GM21390 (cell line): ENCODE results near the gene MREG.

Experiments used
- ATAC-seq: cut with Tn5 transposase; IDR thresholded peaks from one replicate; pipeline ENCODE4 v1.9.1; 2021; ENCODE audit not compliant: unreplicated experiment

Gene MREG, protein sequence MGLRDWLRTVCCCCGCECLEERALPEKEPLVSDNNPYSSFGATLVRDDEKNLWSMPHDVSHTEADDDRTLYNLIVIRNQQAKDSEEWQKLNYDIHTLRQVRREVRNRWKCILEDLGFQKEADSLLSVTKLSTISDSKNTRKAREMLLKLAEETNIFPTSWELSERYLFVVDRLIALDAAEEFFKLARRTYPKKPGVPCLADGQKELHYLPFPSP

DNA sequence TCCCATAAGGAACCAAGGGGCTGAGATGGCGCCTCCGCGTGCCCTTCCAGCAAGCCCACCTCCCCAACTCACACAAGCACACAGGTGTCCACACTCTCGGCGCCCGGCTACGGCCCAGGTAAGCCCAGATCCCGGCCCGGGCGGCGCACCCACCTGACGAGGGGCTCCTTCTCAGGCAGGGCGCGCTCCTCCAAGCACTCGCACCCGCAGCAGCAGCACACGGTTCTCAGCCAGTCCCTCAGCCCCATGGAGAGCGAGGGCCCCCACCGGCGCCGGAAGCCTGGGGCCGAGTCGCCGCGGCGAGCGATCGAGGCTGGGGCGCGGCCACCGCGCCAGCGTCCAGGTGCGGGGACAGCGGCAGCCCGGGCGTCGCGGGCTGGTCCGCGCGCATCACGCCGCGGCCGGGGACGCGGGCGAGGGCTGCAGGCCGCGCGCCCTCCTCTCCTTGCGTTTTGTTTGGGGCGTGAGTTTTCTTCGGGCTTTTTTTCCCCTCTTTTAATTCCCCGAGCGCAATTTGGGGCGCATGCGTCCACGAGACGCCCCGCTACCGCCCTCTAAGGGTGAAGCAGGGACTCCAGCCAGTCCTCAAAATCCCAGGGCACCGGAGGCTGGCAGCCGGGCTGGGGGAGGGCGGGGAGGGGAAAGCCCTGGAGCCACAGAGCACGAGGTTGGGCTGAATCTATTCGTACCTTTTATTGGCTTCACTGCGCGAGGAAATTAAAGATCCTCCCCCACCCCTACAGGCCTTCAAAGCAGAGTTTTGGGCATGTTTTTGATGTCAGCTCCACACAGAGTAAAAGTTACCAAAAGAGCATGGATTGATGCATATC, at the start of gene MREG:
TSS of gene MREG (minus strand) at position 472 of the 830 bp plus-strand sequence. CDS start at position 248, 224 bp downstream.
- peak; percentile 44 for ATAC-seq

DNA sequence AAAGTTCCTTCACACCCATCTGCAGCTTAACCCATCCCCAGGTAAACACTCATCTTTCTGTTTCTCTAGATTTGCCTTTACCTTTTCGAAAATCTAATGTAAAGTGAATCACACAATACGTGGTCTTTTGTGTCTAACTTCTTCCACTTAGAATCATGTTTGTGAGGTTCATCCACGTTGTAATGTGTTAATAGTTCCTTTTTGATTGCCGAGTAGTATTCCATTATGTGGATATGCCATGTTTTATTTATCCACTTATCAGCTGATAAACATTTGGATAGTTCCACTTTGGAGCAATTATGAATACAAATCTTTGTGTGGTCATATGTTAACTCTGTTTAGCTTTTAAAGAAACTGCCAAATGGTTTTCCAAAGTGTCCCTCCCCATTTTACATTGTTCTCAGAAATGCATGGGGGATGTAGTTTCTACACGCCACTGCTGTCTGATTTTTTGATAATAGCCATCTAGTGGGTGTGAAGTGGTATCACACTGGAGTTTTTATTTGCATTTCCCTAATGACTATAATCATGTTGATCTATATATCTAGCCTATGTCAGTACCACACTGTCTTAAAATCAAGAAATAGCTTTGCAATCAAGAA, 46.0 kb upstream of the MREG start:
- ATAC-seq: no peak

GRCh38 chr2:216057688-216058193, 44.4 kb upstream of the MREG start:
- peak; percentile 85 for ATAC-seq

DNA sequence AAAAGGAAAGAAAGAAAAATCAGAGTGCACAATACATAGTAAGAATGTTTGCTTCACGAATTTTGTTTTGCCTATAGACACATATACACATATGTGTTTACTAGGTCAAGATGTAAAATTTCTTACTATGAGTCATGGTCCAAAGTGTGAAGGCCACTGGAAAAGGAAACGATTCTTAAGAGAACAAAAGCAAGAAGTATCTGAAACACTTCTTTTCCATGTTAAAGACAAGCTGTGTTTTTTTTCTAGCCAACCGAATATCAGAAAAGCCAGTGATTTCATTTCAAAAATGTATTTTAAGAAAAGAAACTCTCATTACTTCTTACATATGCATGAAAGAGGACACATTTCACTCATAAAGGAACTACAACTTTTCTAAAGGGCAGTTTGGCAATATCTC, 43.4 kb upstream of the MREG start:
- ATAC-seq: peak; percentile 42

DNA sequence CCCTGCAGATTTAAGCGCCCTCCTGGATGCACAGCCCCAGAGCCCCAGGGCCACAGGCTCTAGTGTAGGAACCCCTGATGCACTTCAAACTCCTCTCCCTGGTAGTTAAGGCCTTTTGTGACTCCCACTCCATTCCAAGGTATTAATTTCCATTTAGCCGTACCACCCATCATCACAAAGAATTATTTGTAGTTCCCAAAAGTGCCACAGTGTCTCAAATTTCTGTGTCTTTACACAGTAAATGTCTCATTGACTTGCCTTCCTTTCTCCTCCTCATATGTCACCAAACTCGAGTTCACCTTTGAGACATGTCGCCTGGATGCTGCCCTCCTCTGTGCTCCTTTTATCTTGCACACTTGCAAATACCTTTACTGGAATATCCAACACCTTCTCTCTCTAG, 42.3 kb upstream of the MREG start:
- ATAC-seq: no peak

GRCh38 chr2:216052420-216052819, 39.1 kb upstream of the MREG start:
- ATAC-seq: no peak

- no peak for ATAC-seq
Measured at GRCh38 chr2:216051350-216051749, 38.0 kb upstream of the MREG start.

DNA sequence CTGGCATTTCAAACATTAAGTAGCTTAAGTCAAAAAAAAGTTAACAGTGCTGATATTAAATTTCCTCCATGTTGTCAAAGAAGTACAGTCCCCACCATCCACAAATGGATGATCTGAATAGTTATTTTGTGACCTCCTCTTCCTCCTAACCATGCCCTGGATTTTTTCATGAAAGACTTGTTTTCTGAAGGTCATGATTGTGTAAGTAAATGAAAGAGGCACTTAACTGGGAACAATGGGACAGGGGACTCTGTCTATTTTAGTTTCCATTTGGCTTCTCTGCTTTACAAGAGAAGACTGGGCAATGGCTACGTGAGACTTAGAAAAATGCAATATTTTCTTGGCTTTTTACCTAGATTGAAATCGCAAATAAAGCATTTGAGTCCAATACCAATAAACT, 36.1 kb upstream of the MREG start:
- ATAC-seq: no peak

GRCh38 chr2:216047397-216047796, 34.0 kb upstream of the MREG start:
- ATAC-seq: no peak

- ATAC-seq: peak; percentile 97
Measured at GRCh38 chr2:216044883-216045486, 31.6 kb upstream of the MREG start.

DNA sequence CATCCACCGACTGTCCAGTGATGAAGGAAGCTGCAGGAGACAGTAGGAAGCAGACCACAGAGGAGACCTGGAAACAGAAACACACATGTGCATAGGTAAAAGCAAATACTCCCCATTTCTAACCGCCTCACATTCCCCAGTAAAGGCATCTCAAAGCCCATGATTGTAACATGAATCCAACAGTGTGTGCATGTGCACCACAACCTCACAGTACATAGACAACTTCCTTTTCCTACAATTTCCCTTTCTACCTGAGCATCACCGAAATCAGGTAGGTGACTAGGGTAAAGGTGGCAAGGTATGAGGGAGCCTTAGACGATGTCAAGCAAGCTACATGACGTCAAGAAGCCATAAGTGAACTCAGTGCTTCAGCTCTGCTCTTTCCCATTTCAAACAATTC, 30.6 kb upstream of the MREG start:
- no peak for ATAC-seq

DNA sequence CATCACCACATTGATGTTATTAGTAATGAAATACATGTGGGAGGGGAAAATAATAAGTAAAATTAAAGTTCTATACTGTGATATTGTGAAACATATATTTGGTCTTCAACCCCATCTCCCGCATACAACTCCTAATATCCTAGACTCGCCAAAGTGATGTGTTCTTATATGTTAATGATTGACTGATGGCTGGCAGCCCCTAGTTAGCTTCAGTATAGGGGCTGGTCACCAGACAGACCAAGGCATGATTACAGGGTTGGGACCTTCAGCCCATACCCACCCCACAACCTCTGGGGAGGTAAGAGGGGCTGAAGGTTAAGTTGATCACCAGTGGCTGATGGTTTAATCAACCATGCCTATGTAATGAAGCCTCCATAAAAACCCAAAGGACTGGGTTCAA, 28.1 kb upstream of the MREG start:
- ATAC-seq: no peak

GRCh38 chr2:216039918-216040317, 26.6 kb upstream of the MREG start:
- ATAC-seq: no peak

GRCh38 chr2:216034065-216034464, 20.7 kb upstream of the MREG start:
- peak; percentile 38 for ATAC-seq

GRCh38 chr2:216033403-216033802, 20.1 kb upstream of the MREG start:
- ATAC-seq: no peak

- ATAC-seq: peak; percentile 84
Measured at GRCh38 chr2:216031960-216032689, 18.8 kb upstream of the MREG start.

DNA sequence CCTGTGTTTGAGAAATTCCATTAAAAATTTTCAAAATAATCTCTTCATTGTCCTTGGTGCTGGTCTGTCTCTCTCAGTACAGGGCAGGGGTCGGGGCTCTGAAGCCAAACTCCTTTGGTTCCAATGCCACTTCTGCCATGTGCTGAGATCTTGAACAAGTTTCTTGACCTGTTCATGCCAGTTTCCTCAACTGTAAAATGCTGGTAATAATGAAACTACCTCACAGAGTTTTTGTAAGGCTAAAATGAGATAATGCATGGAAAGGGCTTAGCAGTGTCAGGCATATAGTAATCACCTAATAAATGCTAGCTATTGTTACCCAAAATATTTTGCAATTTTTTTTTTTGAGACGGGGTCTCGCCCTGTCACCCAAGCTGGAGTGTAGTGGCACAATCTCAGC, 16.9 kb upstream of the MREG start:
- no peak for ATAC-seq

DNA sequence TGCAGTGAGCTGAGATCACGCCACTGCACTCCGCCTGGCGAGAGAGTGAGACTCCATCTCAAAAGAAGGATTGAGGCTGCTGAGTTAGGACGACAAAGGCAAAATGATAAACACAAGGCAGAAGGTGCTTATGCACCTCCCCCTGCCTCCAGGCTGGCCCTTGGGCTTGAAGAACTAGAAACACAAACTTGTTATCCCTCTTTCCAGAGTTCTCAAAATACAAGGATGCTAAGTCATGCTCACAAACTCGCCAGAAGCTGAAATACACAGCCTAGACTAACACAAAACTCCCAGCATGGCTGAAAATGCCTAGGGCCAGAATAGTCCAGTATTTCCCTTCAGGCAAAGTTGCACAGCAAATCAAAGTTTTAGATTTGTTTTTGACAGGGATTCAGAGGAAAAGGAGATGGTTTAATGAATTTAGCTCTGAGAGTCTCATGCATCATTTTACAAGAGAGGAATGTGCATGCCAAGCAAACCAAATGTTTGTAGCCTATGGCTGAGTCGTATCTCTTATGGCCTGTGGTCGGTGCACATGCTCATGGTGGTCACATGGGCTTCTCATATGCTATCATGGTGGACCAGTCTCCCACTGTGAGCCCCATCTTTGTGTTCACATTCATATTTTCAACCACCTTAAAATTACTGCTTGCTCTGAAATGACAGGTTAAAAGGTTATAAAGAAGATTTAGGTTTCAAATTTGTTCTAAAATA, 16.2 kb upstream of the MREG start:
- ATAC-seq: no peak

DNA sequence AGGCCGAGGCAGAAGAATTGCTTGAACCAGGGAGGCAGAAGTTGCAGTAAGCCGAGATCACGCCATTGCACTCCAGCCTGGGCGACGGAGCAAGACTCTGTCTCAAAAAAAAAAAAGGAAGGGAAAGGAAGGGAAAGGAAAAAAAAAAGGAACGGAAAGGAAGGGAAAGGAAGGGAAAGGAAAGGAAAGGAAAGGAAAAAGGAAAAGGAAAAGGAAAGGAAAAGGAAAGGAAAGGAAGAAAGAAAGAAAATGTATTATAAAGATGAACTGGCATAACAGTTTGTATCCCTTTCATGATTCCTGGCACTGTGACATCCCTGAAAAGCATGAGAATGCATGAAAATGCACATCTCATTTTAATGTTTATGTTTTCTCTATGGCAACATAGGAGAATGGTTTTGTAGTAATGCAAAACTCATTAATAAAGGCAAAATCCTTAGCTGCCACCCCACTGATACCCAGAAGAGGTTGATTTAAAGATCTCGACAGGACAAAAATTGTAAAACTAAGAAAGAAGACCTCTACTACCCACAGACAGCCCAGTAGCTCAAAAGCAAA, 11.5 kb upstream of the MREG start:
- no peak for ATAC-seq
